Activated T-cell treated with anti-CD3 and anti-CD28 coated beads, Interleukin-2, amount 50 U/mL, for 24 hours (primary cell): ENCODE measurements around the gene KPTN.

ENCODE experiments used
- DNase-seq: peaks from one replicate; pipeline ENCODE4 v3.0.0-alpha.2; 2020
- H3K27ac Mint-ChIP-seq: 2 replicates; pipeline ENCODE4 v1.8.0; 2020; ENCODE audit warnings: mild to moderate bottlenecking, mixed read lengths
- H3K27me3 Mint-ChIP-seq: 2 replicates; pipeline ENCODE4 v1.8.0; 2020; ENCODE audit warnings: mixed read lengths
- H3K36me3 Mint-ChIP-seq: 2 replicates; pipeline ENCODE4 v1.8.0; 2020; ENCODE audit warnings: low read depth, mixed read lengths
- H3K4me1 Mint-ChIP-seq: 2 replicates; pipeline ENCODE4 v1.8.0; 2020; ENCODE audit warnings: low read depth, mixed read lengths
- H3K4me3 Mint-ChIP-seq: 2 replicates; pipeline ENCODE4 v1.8.0; 2020; ENCODE audit warnings: mild to moderate bottlenecking, moderate library complexity, mixed read lengths
- H3K9me3 Mint-ChIP-seq: 2 replicates; pipeline ENCODE4 v1.8.0; 2020; ENCODE audit warnings: mixed read lengths

KPTN gene

DNA sequence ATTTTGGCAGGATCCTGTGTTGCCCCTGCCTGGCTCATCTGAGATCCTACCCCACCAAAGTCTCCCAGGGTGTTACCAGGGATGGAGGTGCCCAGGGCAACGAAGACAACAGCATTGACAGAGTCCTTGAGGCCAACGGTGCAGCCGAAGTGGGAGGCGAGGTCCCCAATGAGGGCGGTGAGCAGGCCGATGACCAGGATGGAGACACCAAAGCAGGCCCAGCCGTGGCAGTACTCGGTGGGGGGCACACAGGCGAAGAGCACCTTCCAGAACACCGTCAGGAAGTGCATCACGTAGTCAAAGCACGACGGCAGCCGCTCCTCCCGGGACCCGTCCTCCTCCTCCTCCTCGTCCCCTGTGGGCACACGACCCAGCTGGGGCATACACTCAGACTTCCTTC is 51.9 kb downstream of the KPTN start:
- H3K27me3 Mint-ChIP-seq: peaks cover 60% of the 10 kb centered on the region
- H3K36me3 Mint-ChIP-seq: no peaks in the 10 kb centered on the region
- peaks cover 30% of the 10 kb centered on the region for H3K4me1 Mint-ChIP-seq
- DNase-seq: no peak
- H3K27ac Mint-ChIP-seq: no peak overlapping the region
- H3K4me3 Mint-ChIP-seq: no peak overlapping the region
- H3K9me3 Mint-ChIP-seq: no peaks in the 10 kb centered on the region

- Mint-ChIP-seq H3K27ac (no peak overlapping the region), H3K4me3 (peak overlapping the region; percentile 53), H3K27me3 (peaks cover 63% of the 10 kb centered on the region), H3K9me3 (no peaks in the 10 kb centered on the region), H3K36me3 (no peaks in the 10 kb centered on the region), H3K4me1 (peaks cover 17% of the 10 kb centered on the region)
- DNase-seq: peak; percentile 49
These were observed 53.8 kb downstream of the KPTN start for GRCh38 chr19:47430041-47430802.

GRCh38 chr19:47429140-47429793 is 54.8 kb downstream of the KPTN start:
- H3K4me3 Mint-ChIP-seq: no peak overlapping the region

GRCh38 chr19:47428177-47428894 is 55.7 kb downstream of the KPTN start:
- no peak overlapping the region for H3K27ac Mint-ChIP-seq
- H3K36me3 Mint-ChIP-seq: no peaks in the 10 kb centered on the region
- peaks cover 77% of the 10 kb centered on the region for H3K27me3 Mint-ChIP-seq
- peaks cover 16% of the 10 kb centered on the region for H3K4me1 Mint-ChIP-seq
- DNase-seq: peak; percentile 78
- H3K4me3 Mint-ChIP-seq: no peak overlapping the region
- no peaks in the 10 kb centered on the region for H3K9me3 Mint-ChIP-seq

More at GRCh38 chr19:47429140-47429793, 54.8 kb downstream of the KPTN start:
- Mint-ChIP-seq H3K4me1 (peaks cover 16% of the 10 kb centered on the region), H3K27me3 (peaks cover 69% of the 10 kb centered on the region), H3K27ac (no peak overlapping the region), H3K9me3 (no peaks in the 10 kb centered on the region), H3K36me3 (no peaks in the 10 kb centered on the region)
- DNase-seq: peak; percentile 29

DNA sequence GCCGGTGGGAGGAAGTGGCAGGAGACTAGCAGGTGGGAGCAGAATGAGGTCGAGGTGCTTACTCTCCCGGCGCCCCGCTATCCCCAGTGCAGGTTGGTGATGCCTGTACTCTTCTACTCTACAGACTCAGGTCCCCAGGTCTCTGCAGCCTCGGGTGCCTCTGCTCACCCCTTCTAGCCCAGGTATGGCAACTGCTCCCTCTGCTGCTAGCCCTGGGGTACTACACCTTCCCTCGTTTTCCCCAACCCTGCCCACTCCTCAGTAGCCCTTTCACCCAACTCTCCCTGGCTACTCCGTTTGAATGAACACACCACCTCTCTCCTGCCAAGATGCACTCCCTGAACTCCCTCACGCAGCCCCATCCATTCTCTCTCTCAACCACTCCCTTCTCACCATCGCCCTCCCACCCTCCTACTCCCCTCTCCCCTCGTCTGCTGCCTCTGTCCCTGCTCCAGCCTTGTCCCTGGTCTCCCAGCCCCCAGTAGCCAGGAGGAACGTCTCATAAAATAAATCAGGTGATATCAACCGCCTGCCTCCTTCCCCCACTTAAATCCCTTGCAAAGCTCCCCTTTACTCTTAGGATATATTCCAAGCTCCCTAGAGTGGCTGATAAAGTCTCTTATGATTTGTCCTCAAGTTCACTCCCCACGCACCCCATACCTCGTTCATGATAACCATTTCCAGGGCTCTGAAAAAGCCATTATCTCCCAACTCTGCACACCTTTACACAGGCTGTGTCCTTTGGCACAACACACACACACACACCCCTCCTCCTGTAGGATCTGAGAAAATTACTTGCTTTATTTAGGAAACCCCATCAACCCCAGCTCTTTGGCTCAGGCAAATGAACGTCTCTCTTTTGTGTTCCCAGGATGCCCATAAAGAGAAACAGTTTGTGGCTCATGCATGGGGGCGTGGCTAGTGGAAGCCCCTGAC is 56.5 kb downstream of the KPTN start:
- Mint-ChIP-seq H3K9me3 (no peaks in the 10 kb centered on the region), H3K4me3 (no peak overlapping the region), H3K36me3 (no peaks in the 10 kb centered on the region), H3K27ac (no peak overlapping the region), H3K4me1 (peaks cover 13% of the 10 kb centered on the region), H3K27me3 (peaks cover 80% of the 10 kb centered on the region)
- peak; percentile 80 for DNase-seq
